Dermis blood vessel endothelial cell (primary cell): ENCODE results near the gene RAB12. TPM values are rescaled to one million over a fixed set of nuclear protein-coding genes. Genes with fewer than 3 reads are reported as not detected.
"Not testable (repeated sequence)": the region's sequence is repeated elsewhere in the genome, so short reads cannot be mapped to it uniquely, and the experiment has no call there.

Experiments
- DNase-seq: peaks from one replicate; pipeline ENCODE4 v3.0.0; 2010
- total RNA-seq: library from RNA; depleted of rRNA; stranded (reverse); fragments of >200 nt; gene quantifications from 2 replicates; pipeline ENCODE4 v1.2.3, GENCODE V29; 2014

Gene RAB12
- total RNA-seq, 1 donor from 2014 or later, result 75.4 TPM

GRCh38 chr18:8614875-8615274, 5.6 kb downstream of the RAB12 start:
- no peak for DNase-seq

- peak; percentile 69 for DNase-seq
These were observed 6.3 kb downstream of the RAB12 start for GRCh38 chr18:8615397-8616027.

- DNase-seq, result no peak
These were observed 6.8 kb downstream of the RAB12 start for GRCh38 chr18:8616028-8616401.

- DNase-seq, result no peak
These were observed 8.7 kb downstream of the RAB12 start for GRCh38 chr18:8617907-8618306.

- DNase-seq, result no peak
These were observed 9.8 kb downstream of the RAB12 start for GRCh38 chr18:8619041-8619440.

GRCh38 chr18:8619835-8620577, 10.8 kb downstream of the RAB12 start:
- DNase-seq, result no peak

- no peak for DNase-seq
These were observed 11.6 kb downstream of the RAB12 start for GRCh38 chr18:8620845-8621244.

- not testable (repeated sequence) for DNase-seq
These were observed 13.4 kb downstream of the RAB12 start for GRCh38 chr18:8622625-8623024.

- DNase-seq, result peak; percentile 36
These were observed 14.4 kb downstream of the RAB12 start for GRCh38 chr18:8623549-8624106.

GRCh38 chr18:8625461-8626092, 16.3 kb downstream of the RAB12 start:
- no peak for DNase-seq

GRCh38 chr18:8626414-8627106, 17.3 kb downstream of the RAB12 start:
- DNase-seq, result peak; percentile 74

GRCh38 chr18:8627107-8627472, 17.9 kb downstream of the RAB12 start:
- peak; percentile 48 for DNase-seq

- no peak for DNase-seq
These were observed 18.3 kb downstream of the RAB12 start for GRCh38 chr18:8627540-8627939.

GRCh38 chr18:8629602-8630001, 20.4 kb downstream of the RAB12 start:
- no peak for DNase-seq

- no peak for DNase-seq
These were observed 21.3 kb downstream of the RAB12 start for GRCh38 chr18:8630546-8630945.

GRCh38 chr18:8631265-8631664, 22.0 kb downstream of the RAB12 start:
- DNase-seq, result no peak

GRCh38 chr18:8632386-8632785, 23.1 kb downstream of the RAB12 start:
- DNase-seq, result no peak

- no peak for DNase-seq
These were observed 25.3 kb downstream of the RAB12 start for GRCh38 chr18:8634508-8634907.

- DNase-seq, result peak; percentile 87
These were observed 25.9 kb downstream of the RAB12 start for GRCh38 chr18:8635087-8635486.

GRCh38 chr18:8639762-8640161, 30.5 kb downstream of the RAB12 start:
- DNase-seq, result no peak

GRCh38 chr18:8643326-8643878, 34.2 kb downstream of the RAB12 start:
- DNase-seq, result no peak

- DNase-seq, result not testable (repeated sequence)
These were observed 38.1 kb downstream of the RAB12 start for GRCh38 chr18:8647359-8647758.
